ENCODE measurements around the gene CKB. TPM values are rescaled to one million over a fixed set of nuclear protein-coding genes. Genes with fewer than 3 reads are reported as not detected.
A peak's percentile ranks its signal among the peaks of the same experiment; 100 is the strongest.

CKB gene
- total and polyA plus RNA-seq, 9 of the 15 experiments (the other 6 are each of a cell fraction or from before 2014, with no cell fraction given) = 23.9 to 692 (median 132) TPM

- TF ChIP-seq E4F1 (CRISPR knock-in tag; IDR thresholded peaks at IDR 0.05; ENCODE audit: borderline replicate concordance) = no peak
- no peak for TF ChIP-seq POU5F1 (IDR thresholded peaks at IDR 0.05; ENCODE audit: borderline replicate concordance, low read depth, low read length, partially characterized antibody)
- peak; percentile 74 for TF ChIP-seq PRPF4 (IDR thresholded peaks at IDR 0.05; ENCODE audit: insufficient read depth, low read depth, low read length, poor library complexity, severe bottlenecking)
- no peak for TF ChIP-seq ZKSCAN1 (IDR thresholded peaks at IDR 0.05; ENCODE audit: low read depth, low read length)
- TF ChIP-seq GTF2A2 (tag; IDR thresholded peaks at IDR 0.05) = peak; percentile 22; the same call in 1 of the 2 replicates
- TF ChIP-seq RERE (CRISPR knock-in tag; IDR thresholded peaks at IDR 0.05; ENCODE audit: borderline replicate concordance) = no peak
- TF ChIP-seq FIP1L1 (IDR thresholded peaks at IDR 0.05; ENCODE audit: low read depth, low read length, poor library complexity, severe bottlenecking) = peak; percentile 31
- peak; percentile 68; the same call in 1 of the 2 replicates for TF ChIP-seq ZBTB7A (IDR thresholded peaks at IDR 0.05; ENCODE audit: borderline replicate concordance, control insufficient read depth, low read depth, low read length)
- no peak for TF ChIP-seq ZNF431 (CRISPR knock-in tag; IDR thresholded peaks at IDR 0.05)
- TF ChIP-seq TRIM24 (IDR thresholded peaks at IDR 0.05) = no peak
- TF ChIP-seq NFE2L1 (tag; IDR thresholded peaks at IDR 0.05; ENCODE audit: borderline replicate concordance, low read depth) = no peak
- no peak for TF ChIP-seq ZNF277 (CRISPR knock-in tag; IDR thresholded peaks at IDR 0.05; ENCODE audit: borderline replicate concordance)
- TF ChIP-seq PHF8 (IDR thresholded peaks at IDR 0.05; ENCODE audit: borderline replicate concordance, low read length) = peak; percentile 54; the same call in 1 of the 2 replicates
- no peak for TF ChIP-seq BHLHE40 (IDR thresholded peaks at IDR 0.05; ENCODE audit: low read length)
- TF ChIP-seq TAF15 (IDR thresholded peaks at IDR 0.05; ENCODE audit: low read depth, low read length) = no peak
Observed at GRCh38 chr14:103522649-103523574, at the start of gene CKB (continued).
